A673 (cell line): ENCODE measurements around the gene NDC1. TPM values are rescaled to one million over a fixed set of nuclear protein-coding genes. Genes with fewer than 3 reads are reported as not detected.

Source experiments
- BruUV-seq: library from RNA; stranded (reverse); fragments of 400-500 nt; replicated peaks from 2 replicates; lab custom pipeline; 2021; lab: Mats Ljungman, UMichigan
- CTCF ChIA-PET: fragments of 300-600 bp; sonication (Branson Sonifier 250); formaldehyde crosslinking; loops from one replicate; lab custom pipeline; 2022; ENCODE audit warnings: antibody characterized with exemption; lab: Charles Lee
- POLR2A ChIA-PET: fragments of 300-600 bp; sonication (Branson Sonifier 250); formaldehyde crosslinking; loops from one replicate; lab custom pipeline; 2022; ENCODE audit warnings: antibody characterized with exemption; ENCODE audit not compliant: low non-redundant PET; lab: Charles Lee
- DNase-seq: peaks from one replicate; pipeline ENCODE4 v3.0.0-alpha.2; 2015; ENCODE audit warnings: low spot score
- H3K27ac ChIP-seq: fragments of 200-600 bp; sonication (generic); 2 replicates; pipeline ENCODE4 v1.5.1; 2016; ENCODE audit warnings: mixed run types, low read depth, mild to moderate bottlenecking, mixed read lengths, antibody characterized with exemption, low read length; ENCODE audit not compliant: poor library complexity, severe bottlenecking
- H3K27me3 ChIP-seq: fragments of 200-600 bp; sonication (generic); replicated peaks from 2 replicates; pipeline ENCODE4 v1.6.1; 2017; ENCODE audit warnings: mixed run types, low read depth, mild to moderate bottlenecking, mixed read lengths, antibody characterized with exemption, low read length; ENCODE audit not compliant: insufficient read depth, poor library complexity
- H3K36me3 ChIP-seq: fragments of 200-600 bp; sonication (generic); 2 replicates; pipeline ENCODE4 v1.6.1; 2016; ENCODE audit warnings: mixed run types, mild to moderate bottlenecking, mixed read lengths, antibody characterized with exemption, low read length; ENCODE audit not compliant: insufficient read depth, poor library complexity, severe bottlenecking
- H3K4me1 ChIP-seq: fragments of 200-600 bp; sonication (generic); 2 replicates; pipeline ENCODE4 v1.6.1; 2017; ENCODE audit warnings: mixed run types, mild to moderate bottlenecking, mixed read lengths, antibody characterized with exemption, low read length; ENCODE audit not compliant: insufficient read depth, poor library complexity, severe bottlenecking
- H3K4me3 ChIP-seq: fragments of 200-600 bp; sonication (generic); 2 replicates; pipeline ENCODE4 v1.5.1; 2016; ENCODE audit warnings: low read depth, mixed run types, mild to moderate bottlenecking, mixed read lengths, low read length; ENCODE audit not compliant: poor library complexity, severe bottlenecking
- H3K9me3 ChIP-seq: fragments of 200-600 bp; sonication (generic); 2 replicates; pipeline ENCODE4 v1.6.1; 2016; ENCODE audit warnings: mixed run types, low read depth, mild to moderate bottlenecking, mixed read lengths, antibody characterized with exemption, low read length; ENCODE audit not compliant: poor library complexity, severe bottlenecking
- CTCF ChIP-seq: fragments of 300-800, 200-600 bp; sonication (generic); conservative IDR thresholded peaks from 2 replicates; pipeline ENCODE4 v1.5.1; 2017; ENCODE audit warnings: low read depth, mild to moderate bottlenecking, antibody characterized with exemption, low read length, moderate library complexity, mixed read lengths
- EZH2 ChIP-seq: fragments of 200-600 bp; sonication (generic); IDR thresholded peaks from 2 replicates; pipeline ENCODE4 v1.6.1; 2017; ENCODE audit warnings: borderline replicate concordance, low read depth, mild to moderate bottlenecking, mixed read lengths, antibody characterized with exemption, low read length; ENCODE audit not compliant: poor library complexity, severe bottlenecking
- intact Hi-C: fragments of 100-400 bp; cut with micrococcal nuclease; formaldehyde crosslinking; loops from one replicate; pipeline ENCODE4 v1.10.0; 2022; ENCODE audit not compliant: unreplicated experiment
- total RNA-seq: library from RNA; stranded (reverse); gene quantifications from 2 replicates; pipeline ENCODE4 v1.2.3, GENCODE V29; 2021

The NDC1 gene
- total RNA-seq, 1 experiment from 2014 or later = 26.6 TPM

- no peaks in the 10 kb centered on the region for H3K36me3 ChIP-seq
- POLR2A ChIA-PET = no interaction called here
These were observed 106.3 kb downstream of the NDC1 start for GRCh38 chr1:53731779-53732305.

GRCh38 chr1:53731043-53731600 lies 107.0 kb downstream of the NDC1 start:
- Histone ChIP-seq H3K27ac (no peak overlapping the region), H3K36me3 (no peaks in the 10 kb centered on the region), H3K27me3 (peaks cover 9% of the 10 kb centered on the region), H3K4me3 (no peak overlapping the region), H3K4me1 (no peaks in the 10 kb centered on the region), H3K9me3 (no peaks in the 10 kb centered on the region)
- CTCF ChIA-PET = no interaction called here
- DNase-seq = no peak
- no TSS peak for BruUV-seq
- TF ChIP-seq EZH2 (no peak), CTCF (no peak)
- POLR2A ChIA-PET = no interaction called here
- intact Hi-C loops = no loop called here

More at GRCh38 chr1:53731779-53732305, 106.3 kb downstream of the NDC1 start:
- TF ChIP-seq CTCF (no peak), EZH2 (no peak)
- BruUV-seq = no TSS peak
- CTCF ChIA-PET = no interaction called here
- no peak for DNase-seq
- Histone ChIP-seq H3K27ac (no peak overlapping the region), H3K9me3 (no peaks in the 10 kb centered on the region), H3K27me3 (peaks cover 16% of the 10 kb centered on the region), H3K4me1 (no peaks in the 10 kb centered on the region), H3K4me3 (no peak overlapping the region)
- intact Hi-C loops = no loop called here

- intact Hi-C loops = no loop called here
- POLR2A ChIA-PET = no interaction called here
- no TSS peak for BruUV-seq
- CTCF ChIA-PET = no interaction called here
- H3K27ac ChIP-seq = no peak overlapping the region
- no peak for TF ChIP-seq CTCF
- no peak for TF ChIP-seq EZH2
- DNase-seq = no peak
- no peaks in the 10 kb centered on the region for H3K9me3 ChIP-seq
- H3K4me1 ChIP-seq = no peaks in the 10 kb centered on the region
- no peaks in the 10 kb centered on the region for H3K36me3 ChIP-seq
- H3K27me3 ChIP-seq = peaks cover 2% of the 10 kb centered on the region
- H3K4me3 ChIP-seq = no peak overlapping the region
These were observed 107.8 kb downstream of the NDC1 start for GRCh38 chr1:53730224-53730865.
